Panc1 (cell line): ENCODE results near the gene TCN1. TPM values are rescaled to one million over a fixed set of nuclear protein-coding genes. Genes with fewer than 3 reads are reported as not detected.

Source experiments
- ATAC-seq: fragments of 200-7000 bp; cut with Tn5 transposase; 2 replicates; pipeline ENCODE4 v1.9.1; 2020; ENCODE audit warnings: mild to moderate bottlenecking, moderate library complexity
- BruUV-seq: library from RNA; stranded (reverse); fragments of 400-500 nt; replicated peaks from 2 replicates; lab custom pipeline; 2021; lab: Mats Ljungman, UMichigan
- CTCF ChIA-PET: fragments of 300-600 bp; sonication (Branson Sonifier 250); formaldehyde crosslinking; loops from one replicate; lab custom pipeline; 2022; ENCODE audit warnings: antibody characterized with exemption; lab: Charles Lee
- POLR2A ChIA-PET: fragments of 300-600 bp; sonication (Branson Sonifier 250); formaldehyde crosslinking; loops from one replicate; lab custom pipeline; 2022; ENCODE audit warnings: antibody characterized with exemption; lab: Charles Lee
- DNase-seq: peaks from one replicate; pipeline ENCODE4 v3.0.0-alpha.2; 2010; ENCODE audit warnings: low read depth, low spot score
- H3K27ac ChIP-seq: 2 replicates; pipeline ENCODE4 v1.5.1; 2011; ENCODE audit warnings: mild to moderate bottlenecking, low read length, inconsistent platforms
- H3K27me3 ChIP-seq: fragments of 200-500 bp; sonication (Bioruptor generic); 2 replicates; pipeline ENCODE4 v1.6.0; 2014; ENCODE audit warnings: low read length, inconsistent platforms; ENCODE audit not compliant: control insufficient read depth, insufficient read depth
- H3K36me3 ChIP-seq: fragments of 200-500 bp; sonication (Bioruptor generic); 2 replicates; pipeline ENCODE4 v1.5.1; 2014; ENCODE audit warnings: inconsistent platforms, mild to moderate bottlenecking, low read length, moderate library complexity; ENCODE audit not compliant: control insufficient read depth, insufficient read depth
- H3K4me1 ChIP-seq: 2 replicates; pipeline ENCODE4 v1.5.1; 2011; ENCODE audit warnings: inconsistent platforms, mild to moderate bottlenecking, low read length, moderate library complexity; ENCODE audit not compliant: control insufficient read depth, insufficient read depth
- H3K4me3 ChIP-seq, 2 experiments: 2 replicates each; pipeline ENCODE4 v1.5.1; 2011 to 2012; ENCODE audit warnings: low read depth in 2 of 2, low read length in 2 of 2, mild to moderate bottlenecking in 2 of 2, inconsistent platforms in 1 of 2, moderate library complexity in 1 of 2
- H3K9me3 ChIP-seq: fragments of 200-500 bp; sonication (Bioruptor generic); 2 replicates; pipeline ENCODE4 v1.5.1; 2014; ENCODE audit warnings: low read depth, mild to moderate bottlenecking, inconsistent platforms, low read length, moderate library complexity; ENCODE audit not compliant: control insufficient read depth, insufficient read depth
- POLR2AphosphoS5 ChIP-seq: IDR thresholded peaks from 2 replicates; pipeline ENCODE4 v1.6.1; 2012; ENCODE audit warnings: mild to moderate bottlenecking, low read depth, low read length, moderate library complexity
- SIN3A ChIP-seq: IDR thresholded peaks from 2 replicates; pipeline ENCODE4 v1.6.1; 2012; ENCODE audit warnings: low read depth, mild to moderate bottlenecking, low read length, moderate library complexity, borderline replicate concordance; ENCODE audit not compliant: insufficient read depth
- TCF7L2 ChIP-seq: IDR thresholded peaks from 2 replicates; pipeline ENCODE4 v1.6.1; 2011; ENCODE audit warnings: mild to moderate bottlenecking, low read depth, low read length, inconsistent platforms
- in situ Hi-C: cut with HindIII; loops from 2 replicates; pipeline ENCODE4 v1.10.0; 2016; ENCODE audit warnings: low sequenced_read_pairs, low pct_unique_long_range_greater_than_20kb
- intact Hi-C: fragments of 100-400 bp; cut with micrococcal nuclease; formaldehyde crosslinking; loops from one replicate; pipeline ENCODE4 v1.10.0; 2022; ENCODE audit not compliant: unreplicated experiment
- total RNA-seq: library from RNA; stranded (reverse); gene quantifications from one replicate; pipeline ENCODE4 v1.2.1, GENCODE V29; 2021; ENCODE audit not compliant: unreplicated experiment
- TF ChIP-seq, protein P1 (sequence below): fragments of 450-650 bp; IDR thresholded peaks from 2 replicates; pipeline ENCODE4 v1.5.1; 2017; ENCODE audit warnings: mild to moderate bottlenecking
- TF ChIP-seq, protein P2 (sequence below), 2 experiments: IDR thresholded peaks; 2 replicates each; pipeline ENCODE4 v1.6.1; 2011 to 2012; ENCODE audit warnings: low read depth in 2 of 2, control low read depth in 1 of 2, low read length in 1 of 2, mild to moderate bottlenecking in 1 of 2, moderate library complexity in 1 of 2; ENCODE audit not compliant: insufficient read depth in 1 of 2

The TCN1 gene
- total RNA-seq, 1 experiment from 2014 or later: not detected

GRCh38 chr11:59898650-59899049, 32.4 kb upstream of the TCN1 start:
- no TSS peak for BruUV-seq
- CTCF ChIA-PET: no interaction called here

GRCh38 chr11:59898046-59898445, 31.8 kb upstream of the TCN1 start:
- H3K4me1 ChIP-seq: no peaks in the 10 kb centered on the region
- ChIA-PET CTCF (no interaction called here), POLR2A (no interaction called here)
- no peak overlapping the region for H3K27ac ChIP-seq
- TF ChIP-seq POLR2AphosphoS5 (no peak), TCF7L2 (no peak), SIN3A (no peak)
- TF ChIP-seq, protein P1, sequence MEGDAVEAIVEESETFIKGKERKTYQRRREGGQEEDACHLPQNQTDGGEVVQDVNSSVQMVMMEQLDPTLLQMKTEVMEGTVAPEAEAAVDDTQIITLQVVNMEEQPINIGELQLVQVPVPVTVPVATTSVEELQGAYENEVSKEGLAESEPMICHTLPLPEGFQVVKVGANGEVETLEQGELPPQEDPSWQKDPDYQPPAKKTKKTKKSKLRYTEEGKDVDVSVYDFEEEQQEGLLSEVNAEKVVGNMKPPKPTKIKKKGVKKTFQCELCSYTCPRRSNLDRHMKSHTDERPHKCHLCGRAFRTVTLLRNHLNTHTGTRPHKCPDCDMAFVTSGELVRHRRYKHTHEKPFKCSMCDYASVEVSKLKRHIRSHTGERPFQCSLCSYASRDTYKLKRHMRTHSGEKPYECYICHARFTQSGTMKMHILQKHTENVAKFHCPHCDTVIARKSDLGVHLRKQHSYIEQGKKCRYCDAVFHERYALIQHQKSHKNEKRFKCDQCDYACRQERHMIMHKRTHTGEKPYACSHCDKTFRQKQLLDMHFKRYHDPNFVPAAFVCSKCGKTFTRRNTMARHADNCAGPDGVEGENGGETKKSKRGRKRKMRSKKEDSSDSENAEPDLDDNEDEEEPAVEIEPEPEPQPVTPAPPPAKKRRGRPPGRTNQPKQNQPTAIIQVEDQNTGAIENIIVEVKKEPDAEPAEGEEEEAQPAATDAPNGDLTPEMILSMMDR: no peak
- TF ChIP-seq, protein P2, sequence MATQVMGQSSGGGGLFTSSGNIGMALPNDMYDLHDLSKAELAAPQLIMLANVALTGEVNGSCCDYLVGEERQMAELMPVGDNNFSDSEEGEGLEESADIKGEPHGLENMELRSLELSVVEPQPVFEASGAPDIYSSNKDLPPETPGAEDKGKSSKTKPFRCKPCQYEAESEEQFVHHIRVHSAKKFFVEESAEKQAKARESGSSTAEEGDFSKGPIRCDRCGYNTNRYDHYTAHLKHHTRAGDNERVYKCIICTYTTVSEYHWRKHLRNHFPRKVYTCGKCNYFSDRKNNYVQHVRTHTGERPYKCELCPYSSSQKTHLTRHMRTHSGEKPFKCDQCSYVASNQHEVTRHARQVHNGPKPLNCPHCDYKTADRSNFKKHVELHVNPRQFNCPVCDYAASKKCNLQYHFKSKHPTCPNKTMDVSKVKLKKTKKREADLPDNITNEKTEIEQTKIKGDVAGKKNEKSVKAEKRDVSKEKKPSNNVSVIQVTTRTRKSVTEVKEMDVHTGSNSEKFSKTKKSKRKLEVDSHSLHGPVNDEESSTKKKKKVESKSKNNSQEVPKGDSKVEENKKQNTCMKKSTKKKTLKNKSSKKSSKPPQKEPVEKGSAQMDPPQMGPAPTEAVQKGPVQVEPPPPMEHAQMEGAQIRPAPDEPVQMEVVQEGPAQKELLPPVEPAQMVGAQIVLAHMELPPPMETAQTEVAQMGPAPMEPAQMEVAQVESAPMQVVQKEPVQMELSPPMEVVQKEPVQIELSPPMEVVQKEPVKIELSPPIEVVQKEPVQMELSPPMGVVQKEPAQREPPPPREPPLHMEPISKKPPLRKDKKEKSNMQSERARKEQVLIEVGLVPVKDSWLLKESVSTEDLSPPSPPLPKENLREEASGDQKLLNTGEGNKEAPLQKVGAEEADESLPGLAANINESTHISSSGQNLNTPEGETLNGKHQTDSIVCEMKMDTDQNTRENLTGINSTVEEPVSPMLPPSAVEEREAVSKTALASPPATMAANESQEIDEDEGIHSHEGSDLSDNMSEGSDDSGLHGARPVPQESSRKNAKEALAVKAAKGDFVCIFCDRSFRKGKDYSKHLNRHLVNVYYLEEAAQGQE (IDR thresholded peaks at IDR 0.05; ENCODE audit: insufficient read depth in 1 of 2, low read depth in 2 of 2, low read length in 1 of 2): no peak
- no peak overlapping the region for H3K4me3 ChIP-seq
- intact Hi-C loops (no loop called here), in situ Hi-C loops (no loop called here)
- BruUV-seq: no TSS peak
- no peaks in the 10 kb centered on the region for H3K36me3 ChIP-seq
- DNase-seq (no peak), ATAC-seq (no peak)
- no peaks in the 10 kb centered on the region; the same call in 1 of the 2 replicates for H3K27me3 ChIP-seq
- no peaks in the 10 kb centered on the region for H3K9me3 ChIP-seq

More at GRCh38 chr11:59898650-59899049, 32.4 kb upstream of the TCN1 start:
- in situ Hi-C loops (no loop called here), intact Hi-C loops (no loop called here)
- Histone ChIP-seq H3K36me3 (no peaks in the 10 kb centered on the region), H3K9me3 (no peaks in the 10 kb centered on the region), H3K27ac (no peak overlapping the region), H3K4me3 (no peak overlapping the region), H3K27me3 (no peaks in the 10 kb centered on the region; the same call in 1 of the 2 replicates), H3K4me1 (no peaks in the 10 kb centered on the region)
- POLR2A ChIA-PET: no interaction called here
- DNase-seq (no peak), ATAC-seq (no peak)
- TF ChIP-seq POLR2AphosphoS5 (no peak), TCF7L2 (no peak), SIN3A (no peak)
- TF ChIP-seq, protein P2 (IDR thresholded peaks at IDR 0.05; ENCODE audit: insufficient read depth in 1 of 2, low read depth in 2 of 2, low read length in 1 of 2): no peak
- TF ChIP-seq, protein P1: no peak
